K562 (cell line): ENCODE data around the gene ADM5. TPM values are rescaled to one million over a fixed set of nuclear protein-coding genes. Genes with fewer than 3 reads are reported as not detected.

Source experiments
- CBX3 ChIP-seq, 2 experiments: IDR thresholded peaks; 1 replicate in 1 of 2; 2 replicates in 1 of 2; pipeline ENCODE4 v1.6.1; 2012; ENCODE audit warnings: inconsistent platforms in 2 of 2, low read length in 2 of 2, borderline replicate concordance in 1 of 2, control low read depth in 1 of 2
- CEBPZ ChIP-seq: fragments of 150-350 bp; IDR thresholded peaks from 2 replicates; pipeline ENCODE4 v1.6.1; 2014; ENCODE audit warnings: low read depth, mild to moderate bottlenecking, low read length, borderline replicate concordance
- ELK3 ChIP-seq: fragments of 450-650 bp; formaldehyde crosslinking; IDR thresholded peaks from 2 replicates; pipeline ENCODE4 v1.4.0; 2020; ENCODE audit warnings: mild to moderate bottlenecking
- FOXK2 ChIP-seq, 2 experiments: fragments of 450-650 bp; IDR thresholded peaks in 1 of 2; conservative IDR thresholded peaks in 1 of 2; 2 replicates each; pipeline ENCODE4 v1.6.1; 2016; ENCODE audit warnings: low read depth in 2 of 2, mild to moderate bottlenecking in 1 of 2
- GABPB1 ChIP-seq: sonication (generic); formaldehyde crosslinking; IDR thresholded peaks from 2 replicates; pipeline ENCODE4 v1.8.0; 2022; ENCODE audit warnings: mild to moderate bottlenecking, missing genetic modification reagents
- GTF2B ChIP-seq: IDR thresholded peaks from 2 replicates; pipeline ENCODE4 v1.6.1; 2011; ENCODE audit not compliant: insufficient read length; ENCODE audit errors: extremely low read depth
- GTF2E2 ChIP-seq: fragments of 200-800 bp; sonication (Bioruptor generic); IDR thresholded peaks from 2 replicates; pipeline ENCODE4 v1.6.1; 2016; ENCODE audit warnings: missing genetic modification characterization, missing compliant biosample characterization
- HEY1 ChIP-seq: fragments of 250-450 bp; sonication (Bioruptor Pico); IDR thresholded peaks from 2 replicates; pipeline ENCODE4 v1.5.0; 2020; ENCODE audit warnings: mild to moderate bottlenecking, moderate library complexity, borderline replicate concordance
- MAFG ChIP-seq: fragments of 450-650 bp; conservative IDR thresholded peaks from 2 replicates; pipeline ENCODE4 v1.6.1; 2016; ENCODE audit warnings: missing genetic modification characterization, missing compliant biosample characterization
- MAZ ChIP-seq, 2 experiments: fragments of 450-650 bp in 1 of 2; sonication (generic) in 1 of 2; formaldehyde crosslinking; IDR thresholded peaks in 1 of 2; conservative IDR thresholded peaks in 1 of 2; 2 replicates each; pipeline versions ENCODE4 v1.4.0 to v1.5.0; 2020; ENCODE audit warnings: mild to moderate bottlenecking in 1 of 2, missing genetic modification reagents in 1 of 2
- NFE2 ChIP-seq: IDR thresholded peaks from 2 replicates; pipeline ENCODE4 v1.6.1; 2014; ENCODE audit warnings: antibody characterized with exemption, low read depth
- PHB2 ChIP-seq: fragments of 450-650 bp; IDR thresholded peaks from 2 replicates; pipeline ENCODE4 v1.6.1; 2017; ENCODE audit warnings: low read depth
- RBM15 ChIP-seq: fragments of 200-400 bp; formaldehyde crosslinking; IDR thresholded peaks from 2 replicates; pipeline ENCODE4 v1.6.1; 2018; ENCODE audit warnings: mild to moderate bottlenecking, low read length, moderate library complexity; ENCODE audit not compliant: insufficient read depth
- RBM17 ChIP-seq: fragments of 200-400 bp; formaldehyde crosslinking; IDR thresholded peaks from 2 replicates; pipeline ENCODE4 v1.6.1; 2017; ENCODE audit warnings: low read depth, mild to moderate bottlenecking, low read length, borderline replicate concordance
- SNAPC5 ChIP-seq: fragments of 250-450 bp; sonication (Bioruptor Pico); IDR thresholded peaks from 2 replicates; pipeline ENCODE4 v1.8.0; 2021; ENCODE audit warnings: moderate library complexity, mild to moderate bottlenecking, inconsistent platforms
- SNIP1 ChIP-seq: fragments of 450-650 bp; IDR thresholded peaks from 2 replicates; pipeline ENCODE4 v1.7.1; 2017; ENCODE audit warnings: low read depth, mild to moderate bottlenecking
- TCF7 ChIP-seq: sonication (generic); IDR thresholded peaks from 2 replicates; pipeline ENCODE4 v1.6.1; 2016; ENCODE audit warnings: antibody characterized with exemption, borderline replicate concordance
- TFAP4 ChIP-seq: sonication (generic); formaldehyde crosslinking; IDR thresholded peaks from 2 replicates; pipeline ENCODE4 v1.8.0; 2022; ENCODE audit warnings: missing genetic modification reagents, mild to moderate bottlenecking, moderate library complexity, borderline replicate concordance
- TSC22D4 ChIP-seq: fragments of 450-650 bp; IDR thresholded peaks from 2 replicates; pipeline ENCODE4 v1.6.1; 2016; ENCODE audit warnings: missing genetic modification characterization, missing biosample characterization, control low read depth
- ZC3H11A ChIP-seq: IDR thresholded peaks from 2 replicates; pipeline ENCODE4 v1.6.1; 2012; ENCODE audit warnings: low read depth, low read length, improper control_type of control experiment
- ZEB2 ChIP-seq: fragments of 450-650 bp; IDR thresholded peaks from 2 replicates; pipeline ENCODE4 v1.6.1; 2016
- ZNF23 ChIP-seq: fragments of 250-450 bp; sonication (Bioruptor Pico); IDR thresholded peaks from 2 replicates; pipeline ENCODE4 v1.4.0; 2020; ENCODE audit warnings: mild to moderate bottlenecking
- ZNF316 ChIP-seq: fragments of 450-650 bp; IDR thresholded peaks from 2 replicates; pipeline ENCODE4 v1.6.1; 2016
- polyA plus RNA-seq, 8 experiments: library from polyadenylated mRNA; depleted of rRNA in 4 of 8; stranded (reverse) in 5 of 8; unstranded in 3 of 8; fragments of >200 nt; fragmentation: Nextera tagmentation in 2 of 8; fragmentation: Illumina TruSeq in 1 of 8; extraction: Ambion mirVana in 2 of 8; extraction: Trizol in 1 of 8; gene quantifications; 2 replicates each; pipeline versions ENCODE4 v1.2.1 to v1.2.3, GENCODE V29; 2011 to 2014; ENCODE audit warnings: inconsistent platforms in 1 of 8, missing spikeins in 1 of 8
- total RNA-seq, 7 experiments: library from RNA; depleted of rRNA in 6 of 7; stranded (reverse); fragments of >200 nt in 6 of 7; fragmentation: Illumina TruSeq in 2 of 7; extraction: Trizol in 2 of 7; gene quantifications; 2 replicates each; pipeline versions ENCODE4 v1.2.1 to v1.2.3, GENCODE V29; 2011 to 2021; ENCODE audit warnings: low replicate concordance in 1 of 7

Gene ADM5
- total and polyA plus RNA-seq, 9 of the 15 experiments (the other 6 are each of a cell fraction or from before 2014, with no cell fraction given): 0.13 to 8.4 (median 2.0) TPM; not detected in 1

GRCh38 chr19:49710372-49710951, 21.1 kb downstream of the ADM5 start (continued):
- no peak for TF ChIP-seq ELK3
- TF ChIP-seq CBX3 (IDR thresholded peaks at IDR 0.05; ENCODE audit: borderline replicate concordance in 1 of 2, low read length in 2 of 2): 0 out of 3 replicates have a peak, but pooled peaks of 1 of the 2 experiments have one; percentile 38
- TF ChIP-seq PHB2: no peak
- TF ChIP-seq ZC3H11A: no peak
- no peak for TF ChIP-seq SNIP1
- no peak for TF ChIP-seq MAFG
- TF ChIP-seq GTF2B: no peak
- TF ChIP-seq RBM17: no peak
- no peak for TF ChIP-seq GABPB1 (CRISPR knock-in tag)
- TF ChIP-seq SNAPC5 (CRISPR knock-in tag): no peak
- 0 out of 2 replicates have a peak, but pooled peaks have one; percentile 35 for TF ChIP-seq GTF2E2 (tag)
- TF ChIP-seq MAZ (CRISPR knock-in tag; conservative IDR thresholded peaks at IDR 0.05 in 1 of 2, IDR thresholded peaks at IDR 0.05 in 1 of 2): no peak
- TF ChIP-seq ZNF316: no peak
- TF ChIP-seq CEBPZ: no peak
- no peak for TF ChIP-seq ZEB2
- TF ChIP-seq TCF7: no peak
- TF ChIP-seq TSC22D4 (tag): no peak
- TF ChIP-seq HEY1 (CRISPR knock-in tag): no peak
- no peak for TF ChIP-seq RBM15
- no peak for TF ChIP-seq ZNF23
- TF ChIP-seq NFE2: no peak
- peak; percentile 80 for TF ChIP-seq TFAP4 (CRISPR knock-in tag)
- TF ChIP-seq FOXK2 (conservative IDR thresholded peaks at IDR 0.05 in 1 of 2, IDR thresholded peaks at IDR 0.05 in 1 of 2; ENCODE audit: low read depth in 2 of 2): no peak
